Naive thymus-derived CD8-positive, alpha-beta T cell (primary cell): ENCODE results near the gene LYPLAL1. TPM values are rescaled to one million over a fixed set of nuclear protein-coding genes. Genes with fewer than 3 reads are reported as not detected.

Experiments
- ATAC-seq, 2 donors: fragments of 150-1000 bp; cut with Tn5 transposase in 1 of 2; sonication (Bioruptor Pico), chemical (Tn5 transposase) in 1 of 2; 1 replicate in 1 of 2; 2 replicates in 1 of 2; pipeline ENCODE4 v1.10.0; 2021; ENCODE audit warnings: mild to moderate bottlenecking in 2 of 2, moderate library complexity in 2 of 2
- POLR2A ChIA-PET: fragments of 350-600 bp; sonication (Branson Sonifier 250); formaldehyde crosslinking; loops from one replicate; lab custom pipeline; 2021; ENCODE audit warnings: antibody characterized with exemption; lab: Charles Lee
- DNase-seq, 10 donors: peaks; one replicate each; pipeline versions ENCODE4 v3.0.0 to v3.0.0-alpha.2; 2020 to 2022
- H3K27ac Mint-ChIP-seq, 10 donors: one replicate each; pipeline ENCODE4 v1.8.0; 2020 to 2022; ENCODE audit warnings: mild to moderate bottlenecking in 10 of 10, mixed read lengths in 10 of 10, moderate library complexity in 4 of 10, inconsistent platforms in 1 of 10
- H3K27me3 Mint-ChIP-seq, 5 donors: one replicate each; pipeline ENCODE4 v1.8.0; 2021 to 2022; ENCODE audit warnings: mixed read lengths in 5 of 5
- H3K36me3 Mint-ChIP-seq, 3 donors: one replicate each; pipeline ENCODE4 v1.8.0; 2020 to 2022; ENCODE audit warnings: mixed read lengths in 3 of 3, mild to moderate bottlenecking in 2 of 3, inconsistent platforms in 1 of 3
- H3K4me1 Mint-ChIP-seq, 4 donors: one replicate each; pipeline ENCODE4 v1.8.0; 2021 to 2022; ENCODE audit warnings: mixed read lengths in 4 of 4
- H3K4me3 Mint-ChIP-seq, 10 donors: one replicate each; pipeline ENCODE4 v1.8.0; 2020 to 2022; ENCODE audit warnings: mild to moderate bottlenecking in 10 of 10, mixed read lengths in 10 of 10, moderate library complexity in 6 of 10, inconsistent platforms in 1 of 10
- H3K9me3 Mint-ChIP-seq, 9 donors: one replicate each; pipeline ENCODE4 v1.8.0; 2020 to 2022; ENCODE audit warnings: mixed read lengths in 9 of 9, mild to moderate bottlenecking in 3 of 9, inconsistent platforms in 1 of 9, moderate library complexity in 1 of 9
- polyA plus RNA-seq, 3 donors: library from polyadenylated mRNA; unstranded; fragments of 300-500 nt; fragmentation: Illumina TruSeq; gene quantifications; one replicate each; pipeline ENCODE4 v1.2.3, GENCODE V29; 2021
- total RNA-seq, 8 experiments: library from RNA in 2 of 8; stranded (reverse) in 2 of 8; gene quantifications; one replicate each; pipeline ENCODE4 v1.2.3 and lab custom pipeline; 2021 to 2026

The LYPLAL1 gene
- total RNA-seq (10 to 100 TPM; 22.4 to 23.2 TPM), polyA plus RNA-seq (10 to 100 TPM; 18.8 to 36.3 (median 27.3) TPM), total RNA-seq (lab: John Stamatoyannopoulos, UW) (3.9 to 13.9 (median 13.5) reads per million in 6 experiments)

- H3K4me1 Mint-ChIP-seq, result peaks cover 20 to 54% (median 51%) of the 10 kb centered on the region in 4 donors
- no peaks in the 10 kb centered on the region for H3K27me3 Mint-ChIP-seq
- peaks cover 0 to 6% (median 5%) of the 10 kb centered on the region in 3 donors for H3K36me3 Mint-ChIP-seq
- POLR2A ChIA-PET, result interaction anchor here (0.5 to 1.2 kb wide), 5 partner anchors 14 to 1577 kb away, joined by 3 to 6 read pairs (median 3); partner anchors contain the start of genes GPATCH2 and SPATA17
- peak; percentile 95 to 97 for ATAC-seq
- peak; percentile 80 to 91 (median 87) for DNase-seq
- peak within 1 kb of the TSS; percentile 93 to 99 (median 97) for H3K27ac Mint-ChIP-seq
- peaks cover 0 to 4% (median 0%) of the 10 kb centered on the region in 9 donors for H3K9me3 Mint-ChIP-seq
- H3K4me3 Mint-ChIP-seq, result peak within 1 kb of the TSS; percentile 95 to 99 (median 98)
These were observed at the start of gene LYPLAL1 for GRCh38 chr1:219173758-219174459. Gene LYPLAL1, plus strand, starts transcription at chr1:219173878. Its CDS starts 13 bp downstream, at chr1:219173891.

GRCh38 chr1:219124163-219124562, 49.5 kb upstream of the LYPLAL1 start:
- Mint-ChIP-seq H3K36me3 (no peaks in the 10 kb centered on the region), H3K4me3 (no peak overlapping the region), H3K27ac (no peak overlapping the region), H3K27me3 (peaks cover 0 to 7% (median 5%) of the 10 kb centered on the region in 5 donors), H3K4me1 (no peaks in the 10 kb centered on the region), H3K9me3 (no peaks in the 10 kb centered on the region)
- ATAC-seq, result no peak
- DNase-seq, result no peak
- POLR2A ChIA-PET, result no interaction called here

GRCh38 chr1:219125342-219125741, 48.3 kb upstream of the LYPLAL1 start:
- Mint-ChIP-seq H3K27me3 (peaks cover 0 to 9% (median 5%) of the 10 kb centered on the region in 5 donors), H3K36me3 (no peaks in the 10 kb centered on the region), H3K9me3 (no peaks in the 10 kb centered on the region), H3K27ac (no peak overlapping the region), H3K4me1 (no peaks in the 10 kb centered on the region), H3K4me3 (no peak overlapping the region)
- ATAC-seq (no peak), DNase-seq (no peak)
- POLR2A ChIA-PET, result no interaction called here

- Mint-ChIP-seq H3K4me3 (no peak overlapping the region), H3K36me3 (no peaks in the 10 kb centered on the region), H3K27ac (peak overlapping the region in 1 of 10 donors; percentile 9), H3K9me3 (no peaks in the 10 kb centered on the region), H3K4me1 (no peaks in the 10 kb centered on the region), H3K27me3 (peaks cover 0 to 9% (median 5%) of the 10 kb centered on the region in 5 donors)
- POLR2A ChIA-PET, result no interaction called here
- ATAC-seq (no peak), DNase-seq (no peak)
These were observed 47.3 kb upstream of the LYPLAL1 start for GRCh38 chr1:219126377-219126776.

- Mint-ChIP-seq H3K27me3 (peaks cover 0 to 14% (median 11%) of the 10 kb centered on the region in 5 donors), H3K4me1 (no peaks in the 10 kb centered on the region), H3K9me3 (peaks cover 0 to 12% (median 0%) of the 10 kb centered on the region in 9 donors), H3K4me3 (no peak overlapping the region), H3K36me3 (peaks cover 0 to 9% (median 0%) of the 10 kb centered on the region in 3 donors), H3K27ac (no peak overlapping the region)
- DNase-seq, result no peak
- no peak for ATAC-seq
- POLR2A ChIA-PET, result no interaction called here
These were observed 44.7 kb upstream of the LYPLAL1 start for GRCh38 chr1:219128957-219129356.

- Mint-ChIP-seq H3K27me3 (peaks cover 0 to 19% (median 11%) of the 10 kb centered on the region in 5 donors), H3K4me3 (no peak overlapping the region), H3K27ac (no peak overlapping the region), H3K4me1 (no peaks in the 10 kb centered on the region), H3K36me3 (peaks cover 0 to 17% (median 0%) of the 10 kb centered on the region in 3 donors), H3K9me3 (peaks cover 0 to 20% (median 8%) of the 10 kb centered on the region in 9 donors)
- POLR2A ChIA-PET, result no interaction called here
- DNase-seq, result no peak
- ATAC-seq, result no peak
These were observed 43.2 kb upstream of the LYPLAL1 start for GRCh38 chr1:219130366-219130935.

- ATAC-seq (no peak), DNase-seq (no peak)
- Mint-ChIP-seq H3K36me3 (peaks cover 0 to 17% (median 0%) of the 10 kb centered on the region in 3 donors), H3K4me1 (no peaks in the 10 kb centered on the region), H3K9me3 (peaks cover 0 to 20% (median 8%) of the 10 kb centered on the region in 9 donors), H3K27ac (no peak overlapping the region), H3K27me3 (peaks cover 0 to 19% (median 5%) of the 10 kb centered on the region in 5 donors), H3K4me3 (no peak overlapping the region)
- POLR2A ChIA-PET, result no interaction called here
These were observed 40.7 kb upstream of the LYPLAL1 start for GRCh38 chr1:219132939-219133338.

GRCh38 chr1:219138747-219139146, 34.9 kb upstream of the LYPLAL1 start:
- H3K4me3 Mint-ChIP-seq, result no peak overlapping the region
- peaks cover 0 to 16% (median under 1%) of the 10 kb centered on the region in 5 donors for H3K27me3 Mint-ChIP-seq
- ATAC-seq, result no peak
- DNase-seq, result no peak
- peaks cover 0 to 9% (median 0%) of the 10 kb centered on the region in 3 donors for H3K36me3 Mint-ChIP-seq
- POLR2A ChIA-PET, result no interaction called here
- peaks cover 0 to 11% (median 4%) of the 10 kb centered on the region in 9 donors for H3K9me3 Mint-ChIP-seq
- H3K4me1 Mint-ChIP-seq, result no peaks in the 10 kb centered on the region
- H3K27ac Mint-ChIP-seq, result no peak overlapping the region

GRCh38 chr1:219140303-219140877, 33.3 kb upstream of the LYPLAL1 start:
- Mint-ChIP-seq H3K4me3 (no peak overlapping the region), H3K9me3 (peaks cover 0 to under 1% (median 0%) of the 10 kb centered on the region in 9 donors), H3K4me1 (no peaks in the 10 kb centered on the region), H3K27me3 (peaks cover 0 to 9% (median 3%) of the 10 kb centered on the region in 5 donors), H3K36me3 (no peaks in the 10 kb centered on the region), H3K27ac (no peak overlapping the region)
- POLR2A ChIA-PET, result no interaction called here
- ATAC-seq (no peak), DNase-seq (no peak)

GRCh38 chr1:219143735-219144134, 29.9 kb upstream of the LYPLAL1 start:
- no peak for DNase-seq
- no peaks in the 10 kb centered on the region for H3K4me1 Mint-ChIP-seq
- ATAC-seq, result no peak
- no peak overlapping the region for H3K27ac Mint-ChIP-seq
- no peak overlapping the region for H3K4me3 Mint-ChIP-seq
- no peaks in the 10 kb centered on the region for H3K9me3 Mint-ChIP-seq
- H3K36me3 Mint-ChIP-seq, result no peaks in the 10 kb centered on the region
- POLR2A ChIA-PET, result no interaction called here
- H3K27me3 Mint-ChIP-seq, result peaks cover 0 to 8% (median 3%) of the 10 kb centered on the region in 5 donors

GRCh38 chr1:219144658-219145315, 28.9 kb upstream of the LYPLAL1 start:
- POLR2A ChIA-PET, result no interaction called here
- no peak for DNase-seq
- no peak overlapping the region for H3K27ac Mint-ChIP-seq
- H3K4me1 Mint-ChIP-seq, result no peaks in the 10 kb centered on the region
- no peak overlapping the region for H3K4me3 Mint-ChIP-seq
- no peaks in the 10 kb centered on the region for H3K36me3 Mint-ChIP-seq
- H3K27me3 Mint-ChIP-seq, result peaks cover 0 to 8% (median 3%) of the 10 kb centered on the region in 5 donors
- no peaks in the 10 kb centered on the region for H3K9me3 Mint-ChIP-seq
- ATAC-seq, result no peak

- no peak overlapping the region for H3K4me3 Mint-ChIP-seq
- no peaks in the 10 kb centered on the region for H3K36me3 Mint-ChIP-seq
- H3K27ac Mint-ChIP-seq, result no peak overlapping the region
- H3K27me3 Mint-ChIP-seq, result peaks cover 0 to 5% (median 3%) of the 10 kb centered on the region in 5 donors
- no peaks in the 10 kb centered on the region for H3K4me1 Mint-ChIP-seq
- ATAC-seq (no peak), DNase-seq (no peak)
- POLR2A ChIA-PET, result no interaction called here
- H3K9me3 Mint-ChIP-seq, result no peaks in the 10 kb centered on the region
These were observed 26.1 kb upstream of the LYPLAL1 start for GRCh38 chr1:219147571-219148019.
